Glomerular endothelial cell (primary cell): ENCODE data around the gene C9orf153. TPM values are rescaled to one million over a fixed set of nuclear protein-coding genes. Genes with fewer than 3 reads are reported as not detected.
A peak's percentile ranks its signal among the peaks of the same experiment; 100 is the strongest.
"Not testable (repeated sequence)": the region's sequence is repeated elsewhere in the genome, so short reads cannot be mapped to it uniquely, and the experiment has no call there.

Experiments used
- DNase-seq: peaks from one replicate; pipeline ENCODE4 v3.0.0-alpha.2; 2011; ENCODE audit warnings: low read depth, low spot score; ENCODE audit errors: extremely low read depth
- total RNA-seq: library from RNA; depleted of rRNA; stranded (reverse); fragments of >200 nt; gene quantifications from 2 replicates; pipeline ENCODE4 v1.2.3, GENCODE V29; 2015

Gene C9orf153
- not detected in 2 replicates for total RNA-seq

DNA sequence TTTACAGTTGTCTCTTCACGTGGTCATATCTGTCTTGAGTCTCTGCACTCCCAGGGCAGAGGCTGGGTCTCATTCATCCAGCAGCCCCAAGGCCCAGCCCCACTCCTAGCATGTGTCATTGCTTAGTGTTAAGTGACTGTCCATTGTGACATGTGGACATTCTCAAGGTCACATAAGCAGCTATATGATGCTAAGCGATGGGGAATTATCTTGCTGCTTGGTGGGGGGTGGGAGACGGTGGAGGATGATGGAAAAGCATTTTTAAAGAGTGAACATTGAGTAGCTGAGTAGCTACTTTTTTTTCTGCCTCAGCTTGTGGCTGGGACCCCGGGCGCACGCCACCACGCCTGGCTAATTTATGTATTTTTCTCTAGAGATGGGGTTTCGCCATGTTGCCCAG lies at the start of gene C9orf153:
TSS of gene C9orf153 (minus strand) at position 101 of the 400 bp plus-strand sequence. CDS start 30,054 bp downstream, outside the sequence.
- DNase-seq: no peak

DNA sequence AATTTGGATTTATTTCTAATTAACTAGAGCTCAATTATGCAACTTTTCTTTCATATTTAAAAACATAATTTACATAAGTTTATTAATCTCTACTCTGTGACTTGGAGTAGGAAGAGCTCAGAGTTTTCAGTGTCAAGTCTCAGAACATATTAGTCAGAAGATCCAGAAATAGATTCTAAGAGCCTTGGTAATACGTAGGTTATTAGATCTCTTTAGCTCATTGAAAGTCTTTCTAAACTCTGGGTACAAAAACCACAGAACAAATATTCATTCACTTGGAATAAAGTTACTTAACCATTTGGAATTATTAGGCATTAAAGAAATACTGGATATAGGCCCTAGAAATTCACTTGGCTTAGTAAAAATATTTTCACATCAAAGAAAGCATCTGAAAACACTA lies 49.2 kb upstream of the C9orf153 start:
- no peak for DNase-seq

DNA sequence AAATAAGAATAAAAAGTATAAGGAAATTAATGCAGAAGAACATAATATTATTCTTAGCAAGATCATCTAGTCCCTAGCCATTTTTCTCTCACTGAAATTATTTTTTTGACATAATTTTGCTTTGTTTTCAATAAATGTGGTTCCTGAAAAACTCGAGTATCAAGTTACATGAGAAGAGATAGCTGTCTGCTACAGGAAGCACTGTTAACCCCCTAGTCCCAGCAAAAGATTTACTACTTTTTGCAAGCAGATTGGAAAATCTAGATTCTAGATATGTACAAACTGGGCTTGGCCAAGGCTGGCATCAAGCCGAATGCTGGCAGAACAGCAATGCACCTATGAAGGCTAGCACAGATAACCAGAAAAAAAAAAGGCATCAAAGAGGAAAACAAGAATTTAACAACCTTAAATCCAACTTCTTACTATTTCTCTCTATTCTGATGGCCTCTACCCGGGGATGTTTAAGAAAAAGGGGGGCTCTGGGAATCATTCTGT lies 44.8 kb upstream of the C9orf153 start:
- DNase-seq: no peak

DNA sequence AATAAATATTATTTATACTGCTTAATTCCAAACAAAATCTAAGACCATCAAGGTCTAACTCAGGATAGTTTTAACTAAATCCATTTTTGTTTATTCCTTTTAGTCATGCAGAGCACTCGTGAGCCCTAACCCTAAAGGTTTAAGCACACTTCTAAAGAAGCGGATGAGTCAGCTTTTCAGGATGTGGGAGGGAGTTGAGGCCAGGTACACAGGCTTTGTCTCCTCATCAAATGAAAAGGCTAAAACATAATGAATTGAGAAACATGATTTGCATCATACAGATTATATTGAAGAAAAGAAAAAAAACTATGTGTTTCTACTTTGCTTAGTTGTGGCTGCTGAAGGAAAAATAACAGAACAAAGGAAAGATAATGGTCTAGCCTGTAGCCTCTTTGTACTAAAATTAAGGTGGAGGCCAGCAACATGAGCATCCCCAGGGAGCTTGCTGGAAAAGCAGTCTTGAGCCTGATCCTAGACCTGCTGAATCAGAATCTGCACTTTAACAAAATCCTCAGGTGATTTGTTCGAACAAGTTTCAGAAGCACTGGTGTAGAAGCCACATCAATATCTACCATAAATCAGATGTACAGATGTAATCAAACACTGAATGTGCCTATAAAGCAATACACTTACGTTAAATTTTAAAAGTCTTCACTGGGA lies 44.0 kb upstream of the C9orf153 start:
- no peak for DNase-seq

DNA sequence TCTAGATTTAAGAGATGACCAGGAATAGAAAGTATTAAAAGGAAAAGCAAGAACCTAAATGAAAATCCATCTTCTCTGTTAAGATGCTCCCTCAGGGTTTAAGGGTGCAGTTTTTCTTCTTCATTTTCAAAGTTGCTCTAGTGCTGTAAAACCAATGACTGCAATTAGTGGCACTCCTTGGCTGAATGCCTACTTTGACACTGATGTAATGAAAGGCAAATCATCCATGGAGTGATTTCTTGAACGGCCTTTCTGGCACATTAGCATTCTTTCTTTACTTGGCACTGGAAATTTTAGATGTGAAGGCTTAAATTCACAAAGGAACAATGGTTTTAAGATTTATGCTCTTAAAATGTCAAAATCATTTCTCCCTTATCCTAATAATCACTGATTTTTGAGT lies 42.2 kb upstream of the C9orf153 start:
- DNase-seq: no peak

DNA sequence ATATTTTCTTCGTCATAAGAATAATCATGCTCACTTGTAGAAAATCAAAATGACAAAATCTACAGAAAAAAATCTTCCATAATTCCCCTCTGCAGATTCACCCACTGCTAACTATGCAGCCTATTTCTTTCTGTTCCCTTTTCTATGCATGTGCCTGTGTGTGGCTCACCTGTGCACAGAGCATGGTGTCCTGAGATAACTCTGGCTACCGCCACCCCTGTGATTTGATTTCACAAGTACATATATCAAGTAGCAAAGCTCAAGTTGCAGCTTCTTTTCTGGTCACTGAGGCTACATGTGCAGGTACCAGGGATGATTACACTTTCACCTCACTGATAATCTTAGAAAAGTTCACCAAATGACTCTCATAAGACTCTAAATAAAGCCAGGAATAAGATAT lies 41.2 kb upstream of the C9orf153 start:
- DNase-seq: no peak

DNA sequence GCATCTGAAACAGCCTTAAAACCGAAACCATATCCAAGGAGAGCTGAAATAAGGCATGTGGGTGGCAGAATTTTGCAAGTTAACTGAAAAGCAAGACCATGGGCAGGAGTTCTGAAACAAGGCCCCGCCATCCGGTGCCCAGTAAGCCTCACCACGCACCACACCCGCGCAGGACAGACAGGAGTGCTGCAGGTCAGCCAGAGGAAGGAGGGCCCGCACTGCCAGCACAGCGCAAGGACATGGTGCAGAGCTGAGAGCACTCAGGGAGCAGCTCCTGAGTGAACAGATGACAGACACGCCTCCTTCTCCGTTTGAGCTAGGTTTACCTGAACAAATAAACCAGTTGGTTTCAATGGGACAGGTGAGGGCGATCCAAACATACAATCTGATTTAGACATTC lies 39.4 kb upstream of the C9orf153 start:
- no peak for DNase-seq

DNA sequence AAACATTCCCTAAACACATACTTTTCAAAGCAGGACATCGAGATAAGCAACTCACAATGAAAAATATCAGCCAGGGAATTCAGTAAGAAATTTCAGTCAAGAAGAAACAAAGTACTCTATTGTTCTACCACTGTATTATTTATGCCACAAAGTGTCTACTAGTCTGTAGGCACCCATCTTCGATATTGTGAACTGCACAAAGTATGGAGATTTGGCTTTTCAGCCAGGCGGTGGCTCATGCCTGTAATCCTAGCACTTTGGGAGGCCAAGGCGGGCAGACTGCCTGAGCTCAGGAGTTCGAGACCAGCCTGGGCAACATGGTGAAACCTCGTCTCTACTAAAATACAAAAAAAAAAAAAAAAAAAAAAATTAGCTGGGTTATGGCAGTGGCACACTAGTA lies 30.9 kb upstream of the C9orf153 start:
- not testable (repeated sequence) for DNase-seq

DNA sequence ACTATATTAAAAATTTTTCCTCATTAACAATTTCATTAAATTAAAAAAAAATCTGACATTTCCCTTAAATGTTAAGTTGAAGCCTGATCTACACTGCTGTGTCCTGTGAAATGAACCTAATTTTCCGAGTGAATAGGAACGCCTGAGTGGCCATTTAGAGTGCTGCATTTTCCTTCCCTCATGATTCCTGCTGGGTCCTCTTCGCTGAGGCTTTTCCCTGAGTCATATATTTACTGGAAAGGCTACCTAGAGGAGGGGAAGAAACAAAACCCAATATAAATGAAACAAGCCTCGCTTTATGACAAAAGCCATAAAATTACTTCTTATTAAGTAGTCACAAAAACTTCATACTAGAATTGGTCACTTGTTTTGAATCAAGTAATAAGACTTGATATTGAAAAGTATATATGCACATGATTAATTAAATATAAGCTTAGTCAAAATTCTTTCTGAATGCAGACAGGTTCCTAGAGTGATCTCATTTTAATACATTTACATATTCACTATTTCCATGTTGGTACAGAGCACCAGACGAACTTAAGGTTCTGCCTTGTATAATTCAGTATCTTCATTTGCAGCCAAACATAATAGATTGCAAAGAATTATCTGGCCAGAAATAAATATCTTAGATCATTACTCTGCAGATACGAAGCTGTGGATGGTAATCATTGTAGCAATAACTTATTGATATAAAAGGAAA lies 29.2 kb upstream of the C9orf153 start:
- no peak for DNase-seq

DNA sequence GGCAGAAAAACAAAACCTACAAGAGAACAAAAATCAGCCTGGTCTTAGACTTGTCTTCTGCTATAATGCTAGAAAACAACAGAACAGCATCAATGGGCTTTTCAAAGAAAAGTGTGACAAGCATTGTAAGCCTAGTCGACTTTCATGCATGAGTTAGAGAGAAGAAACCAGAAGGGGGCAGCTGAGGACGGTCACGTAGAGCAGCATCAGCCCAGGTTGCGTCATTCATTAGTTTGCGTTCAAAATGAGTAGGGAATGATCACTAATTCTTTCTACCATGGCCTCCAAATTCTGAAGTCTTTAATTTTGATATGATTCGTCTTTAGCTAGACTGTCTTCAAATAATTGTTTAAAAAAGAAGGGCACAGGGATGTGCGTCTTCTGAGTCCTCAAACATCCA lies 27.6 kb upstream of the C9orf153 start:
- no peak for DNase-seq

DNA sequence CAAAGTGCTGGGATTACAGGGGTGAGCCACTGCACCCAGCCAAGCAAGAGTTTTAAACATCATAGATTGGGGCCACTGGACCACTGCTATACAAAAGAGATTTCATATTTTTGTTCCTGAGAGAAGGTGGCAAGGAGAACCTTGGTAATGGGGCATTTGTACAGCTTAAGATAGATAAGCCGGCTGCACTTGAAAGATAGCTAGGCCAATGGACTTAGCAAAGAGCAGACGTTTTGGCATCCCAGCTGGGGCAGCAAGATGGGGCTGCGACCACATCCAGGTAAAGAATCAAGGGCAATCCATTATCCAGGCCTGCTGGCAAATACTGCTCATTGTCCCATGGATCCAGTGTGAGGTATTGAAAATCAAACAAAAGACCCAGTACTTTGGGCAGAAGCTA lies 26.8 kb upstream of the C9orf153 start:
- no peak for DNase-seq

DNA sequence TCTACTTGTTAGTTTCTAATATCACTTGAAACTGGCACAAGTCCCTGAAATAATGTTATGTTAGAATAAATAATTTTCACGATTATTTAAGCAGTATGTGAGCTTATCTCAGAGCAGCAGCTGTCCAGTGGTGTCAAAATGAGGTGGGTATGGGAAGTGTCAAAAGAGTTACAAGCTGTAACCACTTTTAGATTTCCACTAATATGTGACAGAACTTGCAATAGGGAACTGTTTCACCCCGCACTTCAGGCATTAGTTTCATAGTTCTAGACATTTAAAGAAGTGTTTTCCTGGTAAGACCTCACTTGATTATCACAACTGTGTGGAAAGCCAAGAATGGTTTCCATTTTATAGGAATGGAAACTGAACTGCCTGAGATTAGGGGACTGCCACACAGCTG lies 25.8 kb upstream of the C9orf153 start:
- no peak for DNase-seq

DNA sequence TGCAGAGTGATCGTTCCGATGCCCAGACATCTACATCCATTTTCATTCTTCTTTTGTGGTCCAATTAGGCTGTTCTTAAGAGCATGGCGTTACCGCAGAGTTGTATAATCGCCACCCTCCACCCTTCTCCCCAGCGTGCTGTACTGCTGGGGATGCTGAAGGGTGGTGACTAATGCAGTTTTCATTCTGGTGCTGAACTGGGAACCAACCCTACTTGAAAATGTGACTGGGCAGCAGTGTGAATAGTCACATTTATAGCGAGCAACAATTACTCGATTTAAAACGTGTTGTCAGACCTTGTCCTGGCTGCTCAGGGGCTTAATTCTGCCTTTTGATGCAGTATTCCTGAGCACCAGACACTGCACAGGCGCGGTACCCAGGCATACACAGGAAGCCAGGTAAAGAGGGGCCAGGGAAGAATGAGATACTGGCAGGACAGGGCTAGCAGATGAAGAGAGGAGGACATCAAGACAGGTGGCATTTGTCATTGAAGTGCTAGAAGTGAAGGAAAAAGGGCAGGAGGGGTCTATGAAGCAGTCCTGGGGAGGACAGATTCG lies 23.6 kb upstream of the C9orf153 start:
- peak; percentile 29 for DNase-seq

DNA sequence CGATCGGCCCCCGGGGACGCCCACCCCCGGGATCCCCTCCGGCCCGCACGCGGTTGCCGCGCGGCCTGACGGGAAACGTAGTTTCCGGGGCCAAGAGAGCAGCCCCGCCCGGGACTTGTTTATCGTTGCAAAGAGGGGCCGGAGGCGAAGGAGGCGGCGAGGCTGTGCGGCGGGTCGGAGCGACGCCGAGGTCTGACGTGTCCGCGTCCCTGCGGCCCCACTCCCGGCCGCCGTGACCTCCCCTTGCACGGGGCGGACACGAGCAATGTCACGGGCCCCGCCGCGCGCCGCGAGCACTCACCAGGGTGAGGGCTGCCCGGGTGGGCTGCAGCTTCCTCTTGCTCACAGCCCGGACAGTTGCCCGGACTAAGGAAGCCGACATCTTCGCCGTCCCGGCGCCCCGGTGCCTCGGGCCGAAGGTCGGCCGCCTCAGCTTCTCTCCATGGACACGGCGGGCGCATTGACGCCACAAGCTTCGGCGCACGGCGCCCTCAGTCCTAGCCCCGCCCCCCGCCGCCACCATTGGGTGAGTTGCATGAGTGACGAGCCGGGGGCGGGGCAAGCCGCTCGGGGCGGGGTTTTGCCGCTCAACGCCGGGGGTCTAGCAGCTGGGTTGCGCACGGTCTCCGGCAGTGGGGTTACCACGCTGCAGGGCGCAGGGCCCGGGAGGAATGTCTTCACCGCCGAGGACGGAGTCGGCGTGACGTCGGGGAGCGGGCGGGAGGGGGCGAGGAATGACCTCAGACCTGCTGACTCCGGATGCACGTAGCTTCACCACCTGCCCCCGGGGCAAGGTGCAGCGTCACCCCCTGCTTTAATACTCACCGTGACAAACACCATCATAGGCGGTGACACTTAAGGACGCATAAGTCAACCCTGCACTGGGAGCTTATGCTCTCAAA lies 22.9 kb upstream of the C9orf153 start, which contains the start of gene ISCA1:
TSS of gene ISCA1 (minus strand) at position 462 of the 902 bp plus-strand sequence. CDS start at position 382, 80 bp downstream.
- DNase-seq: peak; percentile 10

DNA sequence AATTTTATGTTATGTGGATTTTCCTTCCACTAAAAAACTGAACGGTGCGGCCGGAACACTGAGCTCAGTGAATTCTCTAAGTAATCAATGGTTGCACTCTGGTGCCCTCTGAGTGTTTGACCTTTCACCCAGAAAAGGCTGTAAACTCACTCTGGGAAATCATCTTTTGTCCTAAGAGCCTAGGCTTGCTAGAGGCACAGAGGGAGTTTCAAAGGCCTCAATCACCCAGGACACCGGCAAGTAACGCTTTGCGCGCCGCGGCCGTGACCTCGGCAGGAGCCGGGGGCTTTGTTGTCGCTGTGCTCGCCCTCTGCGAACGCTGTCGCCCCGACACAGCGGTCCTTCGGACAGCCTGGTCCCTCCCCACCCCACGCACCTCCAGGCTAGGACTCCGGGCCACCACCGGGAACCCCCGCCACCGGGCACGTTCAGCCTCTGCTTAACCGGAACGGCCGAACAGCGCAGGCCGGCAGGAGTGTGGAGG lies 22.2 kb upstream of the C9orf153 start:
- no peak for DNase-seq

DNA sequence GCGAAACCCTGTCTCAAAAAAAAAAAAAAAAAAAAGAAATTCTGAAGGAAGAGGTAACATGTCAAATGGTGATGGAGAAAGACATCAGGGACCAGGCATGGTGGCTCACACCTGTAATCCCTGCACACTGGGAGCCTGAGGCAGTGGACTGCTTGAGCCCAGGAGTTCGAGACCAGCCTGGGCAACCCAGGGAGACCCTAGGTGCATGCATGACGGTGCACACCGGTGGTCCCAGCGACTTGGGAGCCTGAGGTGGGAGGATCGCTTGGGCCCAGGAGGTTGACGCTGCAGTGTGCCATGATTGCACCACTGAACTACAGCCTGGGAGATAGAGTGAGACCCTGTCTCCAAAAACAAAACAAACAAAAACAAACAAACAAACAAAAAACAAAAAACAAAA lies 21.1 kb upstream of the C9orf153 start:
- DNase-seq: no peak

DNA sequence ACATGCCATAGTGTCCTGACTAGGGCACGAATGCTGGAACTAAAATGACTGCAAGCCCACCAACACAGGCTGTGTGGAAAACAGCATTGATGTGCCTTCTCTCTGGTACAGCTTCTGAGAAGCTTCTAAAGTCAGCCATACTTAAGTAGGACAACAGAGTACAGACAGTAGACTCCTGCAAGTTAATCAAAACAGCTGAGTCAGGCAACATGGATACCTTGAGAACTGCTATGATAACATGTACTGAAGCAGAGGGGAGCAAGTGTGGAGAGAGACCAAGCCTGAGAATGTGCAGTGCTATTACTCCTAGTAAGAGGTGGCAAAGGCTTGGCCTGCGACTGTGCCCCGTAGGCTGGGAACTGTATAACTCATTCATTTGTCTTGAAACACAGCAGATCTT lies 20.4 kb upstream of the C9orf153 start:
- no peak for DNase-seq

DNA sequence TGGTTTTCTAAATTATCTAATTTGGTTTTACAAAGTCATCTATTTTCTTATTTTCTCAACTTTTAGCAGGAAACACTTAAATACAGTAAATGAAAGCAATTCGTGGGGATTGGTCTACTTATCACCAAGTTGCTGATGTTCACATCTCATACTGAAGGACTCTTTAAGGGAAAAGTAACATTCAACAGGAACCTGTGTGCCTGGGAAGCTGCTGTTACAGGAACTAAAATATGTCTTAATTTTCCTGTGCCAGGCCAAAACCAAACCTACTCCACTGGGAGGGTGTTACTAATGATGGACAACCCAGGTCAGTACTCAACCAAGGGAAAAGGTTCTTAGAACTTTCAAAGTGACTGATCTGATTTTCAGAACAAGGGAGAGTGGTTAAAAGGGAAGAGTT lies 17.6 kb upstream of the C9orf153 start:
- DNase-seq: no peak

DNA sequence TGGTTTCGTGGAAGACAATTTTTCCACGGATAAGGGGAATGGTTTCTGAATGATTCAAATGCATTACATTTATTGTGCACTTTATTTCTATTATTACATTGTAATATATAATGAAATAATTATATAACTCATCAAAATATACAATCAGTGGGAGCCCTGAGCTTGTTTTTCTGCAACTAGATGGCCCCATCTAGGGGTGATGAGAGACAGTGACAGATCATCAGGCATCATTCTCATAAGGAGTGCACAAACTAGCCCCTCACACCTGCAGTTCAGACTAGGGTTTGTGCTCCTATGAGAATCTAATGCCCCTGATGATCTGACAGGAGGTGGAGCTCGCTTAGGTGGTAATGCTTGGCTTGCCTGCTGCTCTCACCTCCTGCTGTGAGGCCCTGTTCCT lies 16.5 kb upstream of the C9orf153 start:
- DNase-seq: no peak

DNA sequence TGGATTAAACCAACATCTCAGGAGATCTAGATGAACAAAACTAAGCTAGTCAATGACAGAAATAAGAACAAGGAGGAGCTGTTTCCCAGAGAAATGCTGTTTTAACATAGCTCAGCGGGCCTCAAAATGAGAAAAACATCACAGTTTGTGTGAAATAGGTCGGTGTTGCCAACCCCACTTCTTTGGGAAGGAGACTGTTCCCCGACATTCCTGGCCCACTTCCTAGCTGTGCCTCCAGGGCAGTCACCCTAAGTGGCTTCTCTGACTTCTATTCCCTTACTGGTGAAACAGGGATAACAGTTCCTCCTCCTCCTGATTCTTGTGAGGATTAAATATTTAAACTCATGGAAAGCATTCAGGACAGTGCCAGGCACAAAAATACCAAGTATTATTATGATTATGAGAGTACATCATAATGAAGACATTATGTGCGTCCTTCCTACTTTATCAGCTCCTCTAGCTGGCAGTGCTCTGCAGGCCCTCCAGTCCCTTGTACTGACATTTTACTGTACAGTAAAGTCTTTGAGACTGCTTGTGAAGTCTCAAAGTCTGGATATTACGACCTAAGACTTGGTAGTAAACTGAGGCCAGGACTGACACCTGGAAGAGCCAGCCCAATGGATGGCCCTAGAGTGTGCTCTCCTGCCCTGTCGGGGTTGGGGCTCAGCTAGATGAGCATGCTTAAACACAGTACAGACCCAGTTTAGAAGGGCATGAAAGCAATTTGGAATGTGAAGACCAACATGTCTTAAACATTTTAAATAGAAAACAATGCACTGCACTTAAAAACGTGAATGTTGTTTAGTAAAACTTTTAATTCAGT lies 15.6 kb upstream of the C9orf153 start:
- DNase-seq: no peak
